ENCODE data around the gene ADGRV1.
A peak's percentile ranks its signal among the peaks of the same experiment; 100 is the strongest.

ADGRV1 gene

DNA sequence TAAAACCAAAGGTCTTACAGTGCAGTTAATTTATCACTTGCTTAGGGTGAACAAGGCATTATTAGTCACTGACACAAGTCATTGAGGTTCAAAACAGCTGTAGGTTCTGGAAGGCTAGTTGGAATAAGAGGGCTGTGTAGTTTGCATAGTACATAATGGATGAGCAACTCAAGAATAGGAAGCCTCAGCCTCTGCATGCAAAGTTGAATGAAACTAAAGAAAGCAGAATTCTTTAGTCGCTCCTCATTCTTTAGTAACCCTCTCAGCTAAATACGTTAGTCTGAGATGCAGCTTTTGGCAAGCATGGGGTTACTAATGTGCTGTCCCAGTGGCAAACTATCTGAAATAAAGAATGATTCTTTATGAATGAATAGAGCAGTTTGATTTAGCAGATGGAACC is 74.2 kb downstream of the ADGRV1 start:
- TF ChIP-seq CTCF (IDR thresholded peaks at IDR 0.05; ENCODE audit: insufficient read depth, low read depth, low read length, missing control alignments) = no peak
- H3K4me3 ChIP-seq (ENCODE audit: low read length) = no peak overlapping the region
- no peak for DNase-seq (ENCODE audit: low read depth)

DNA sequence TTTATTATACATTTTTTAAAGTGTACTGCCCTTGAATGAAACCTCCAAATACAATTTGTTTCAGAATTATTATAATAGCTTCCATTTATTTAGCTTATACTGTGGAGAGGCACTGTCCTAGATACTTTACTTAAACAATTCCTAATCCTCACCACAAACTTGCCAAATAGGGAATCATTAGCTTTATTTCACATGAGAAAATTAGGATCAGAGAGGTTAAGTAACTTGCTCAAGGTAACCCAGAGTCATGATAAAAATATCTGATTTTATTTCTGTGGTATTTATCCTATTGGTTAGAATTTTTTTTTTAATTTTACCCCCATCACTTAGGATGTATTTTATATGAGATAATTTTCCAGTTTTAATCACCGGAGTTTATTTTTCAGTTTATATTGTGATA is 78.4 kb downstream of the ADGRV1 start:
- DNase-seq (ENCODE audit: low read depth) = no peak
- H3K4me3 ChIP-seq (ENCODE audit: low read length) = no peak overlapping the region
- TF ChIP-seq CTCF (IDR thresholded peaks at IDR 0.05; ENCODE audit: insufficient read depth, low read depth, low read length, missing control alignments) = no peak

GRCh38 chr5:90637731-90638130 is 79.1 kb downstream of the ADGRV1 start:
- no peak for TF ChIP-seq CTCF (IDR thresholded peaks at IDR 0.05; ENCODE audit: insufficient read depth, low read depth, low read length, missing control alignments)
- no peak for DNase-seq (ENCODE audit: low read depth)
- H3K4me3 ChIP-seq (ENCODE audit: low read length) = no peak overlapping the region

GRCh38 chr5:90638878-90639277 is 80.3 kb downstream of the ADGRV1 start:
- no peak for DNase-seq (ENCODE audit: low read depth)
- H3K4me3 ChIP-seq (ENCODE audit: low read length) = no peak overlapping the region
- no peak for TF ChIP-seq CTCF (IDR thresholded peaks at IDR 0.05; ENCODE audit: insufficient read depth, low read depth, low read length, missing control alignments)

GRCh38 chr5:90640484-90641059 is 82.0 kb downstream of the ADGRV1 start:
- H3K4me3 ChIP-seq (ENCODE audit: low read length) = no peak overlapping the region
- TF ChIP-seq CTCF (IDR thresholded peaks at IDR 0.05; ENCODE audit: insufficient read depth, low read depth, low read length, missing control alignments) = no peak
- DNase-seq (ENCODE audit: low read depth) = peak; percentile 9

- no peak for DNase-seq (ENCODE audit: low read depth)
- H3K4me3 ChIP-seq (ENCODE audit: low read length) = no peak overlapping the region
- no peak for TF ChIP-seq CTCF (IDR thresholded peaks at IDR 0.05; ENCODE audit: insufficient read depth, low read depth, low read length, missing control alignments)
Observed at GRCh38 chr5:90641528-90641927, 82.9 kb downstream of the ADGRV1 start.

- no peak for DNase-seq (ENCODE audit: low read depth)
- no peak for TF ChIP-seq CTCF (IDR thresholded peaks at IDR 0.05; ENCODE audit: insufficient read depth, low read depth, low read length, missing control alignments)
- no peak overlapping the region for H3K4me3 ChIP-seq (ENCODE audit: low read length)
Observed at GRCh38 chr5:90642706-90643229, 84.2 kb downstream of the ADGRV1 start.

All from epithelial cell of esophagus (primary cell).